ENCODE results near the gene OR1L8. TPM values are rescaled to one million over a fixed set of nuclear protein-coding genes. Genes with fewer than 3 reads are reported as not detected.

Gene OR1L8
- polyA plus RNA-seq, 3 donors: not detected

- H3K4me3 ChIP-seq (replicated peaks in 1 of 3; ENCODE audit: low read depth in 2 of 3, low read length in 3 of 3): no peak overlapping the region
- Mint-ChIP-seq H3K27me3 (ENCODE audit: low read depth in 3 of 3) (peaks cover 3 to 10% (median 3%) of the 10 kb centered on the region in 3 donors), H3K9me3 (peaks cover 0 to 3% (median 0%) of the 10 kb centered on the region in 7 donors), H3K27ac (no peak overlapping the region), H3K36me3 (no peaks in the 10 kb centered on the region), H3K4me1 (no peaks in the 10 kb centered on the region), H3K4me3 (no peak overlapping the region)
- no peak for TF ChIP-seq CTCF (IDR thresholded peaks at IDR 0.05)
- no peaks in the 10 kb centered on the region for H3K4me1 ChIP-seq (ENCODE audit: control insufficient read depth in 1 of 2, insufficient read depth in 2 of 2, low read length in 2 of 2)
- intact Hi-C loops (cut with micrococcal nuclease): no loop called here
- no peak for DNase-seq
- no peak overlapping the region for H3K27ac ChIP-seq (ENCODE audit: low read depth in 1 of 2, low read length in 2 of 2)
- no peaks in the 10 kb centered on the region for H4K20me1 ChIP-seq (ENCODE audit: insufficient read depth, low read length)
- 81% methylated on average over 2 of the region's 2 CpGs for WGBS (ENCODE audit: insufficient coverage)
- no peak overlapping the region for H3K9ac ChIP-seq (ENCODE audit: insufficient read depth, low read length, poor library complexity, severe bottlenecking)
- H3K9me3 ChIP-seq (replicated peaks in 1 of 2; ENCODE audit: control insufficient read depth in 1 of 2, insufficient read depth in 1 of 2, low read length in 2 of 2): no peaks in the 10 kb centered on the region
- peaks cover 0 to 3% of the 10 kb centered on the region in 2 donors for H3K27me3 ChIP-seq (ENCODE audit: control insufficient read depth in 2 of 2, insufficient read depth in 2 of 2, low read length in 2 of 2)
- H3K4me2 ChIP-seq (replicated peaks; ENCODE audit: extremely low read depth, low read length, poor library complexity, severe bottlenecking): no peak overlapping the region
- no peaks in the 10 kb centered on the region for H3K36me3 ChIP-seq (replicated peaks in 1 of 2; ENCODE audit: control insufficient read depth in 1 of 2, insufficient read depth in 2 of 2, low read length in 2 of 2)
- H2AFZ ChIP-seq (ENCODE audit: insufficient read depth, low read depth, low read length, poor library complexity, severe bottlenecking): no peak overlapping the region
- H3K79me2 ChIP-seq (ENCODE audit: insufficient read depth, low read length): no peaks in the 10 kb centered on the region
Measured at GRCh38 chr9:122518226-122518625, 65.0 kb downstream of the OR1L8 start.

Other genes with a start within 250 kb of the OR1L8 start
- gene PTGS1, start 212.4 kb downstream of the OR1L8 start, polyA plus RNA-seq: 10 to 100 TPM; 17.9 to 27.8 (median 20.5) TPM
- gene OR1J1, start 105.5 kb downstream of the OR1L8 start, polyA plus RNA-seq: not detected
- gene OR1J2, start 72.6 kb downstream of the OR1L8 start, polyA plus RNA-seq: not detected
- gene OR1J4, start 64.2 kb downstream of the OR1L8 start, polyA plus RNA-seq: not detected
- not detected for gene OR1N1, start 56.1 kb downstream of the OR1L8 start, polyA plus RNA-seq
- not detected for gene OR1N2, start 30.3 kb downstream of the OR1L8 start, polyA plus RNA-seq
- not detected for gene OR1Q1, start 31.4 kb upstream of the OR1L8 start, polyA plus RNA-seq
- not detected for gene OR1B1, start 74.2 kb upstream of the OR1L8 start, polyA plus RNA-seq
- not detected for gene OR1L1, start 78.3 kb upstream of the OR1L8 start, polyA plus RNA-seq
- not detected for gene OR1L3, start 91.7 kb upstream of the OR1L8 start, polyA plus RNA-seq
- gene OR1L4, start 140.6 kb upstream of the OR1L8 start, polyA plus RNA-seq: not detected
- gene OR1L6, start 158.9 kb upstream of the OR1L8 start, polyA plus RNA-seq: not detected
- not detected for gene OR5C1, start 205.5 kb upstream of the OR1L8 start, polyA plus RNA-seq
- gene OR1K1, start 216.7 kb upstream of the OR1L8 start, polyA plus RNA-seq: not detected
- gene PDCL, start 245.2 kb upstream of the OR1L8 start, polyA plus RNA-seq: 1 to 10 TPM; 3.3 to 8.2 (median 7.2) TPM